ENCODE measurements around the gene STYXL1.

DNA sequence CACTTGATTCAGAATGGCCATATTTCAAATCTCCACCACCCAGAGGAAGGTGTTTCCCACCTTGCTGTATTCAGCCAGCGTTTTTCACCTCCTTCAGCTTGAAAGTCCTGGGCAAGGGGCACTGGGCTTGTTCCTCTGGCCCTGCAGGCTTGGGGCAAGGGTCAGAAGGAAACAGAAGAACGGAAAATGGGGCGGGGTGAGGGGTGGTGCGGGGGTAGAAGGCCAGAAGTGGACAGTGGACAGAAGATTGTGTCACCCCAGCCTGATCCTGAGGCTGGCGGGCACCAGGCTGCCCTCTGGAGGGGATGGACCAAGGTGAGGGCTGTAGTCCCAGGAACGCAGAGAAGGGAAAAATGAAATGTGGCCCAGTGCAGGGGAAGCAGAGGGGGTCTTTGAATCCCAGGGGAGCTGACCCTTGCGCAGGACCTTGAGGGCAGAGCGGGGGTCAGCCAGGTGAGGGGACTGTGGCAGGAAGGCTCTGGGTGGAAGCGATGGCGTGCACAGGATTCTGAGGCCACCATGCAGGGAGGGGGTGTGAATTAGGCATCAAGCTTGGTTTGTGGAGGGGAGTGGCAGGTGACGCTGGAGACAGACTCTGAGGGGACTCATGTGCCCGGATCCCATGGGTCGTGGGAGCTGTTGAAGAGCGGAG lies 76.4 kb downstream of the STYXL1 start:
- TF ChIP-seq, protein P1, sequence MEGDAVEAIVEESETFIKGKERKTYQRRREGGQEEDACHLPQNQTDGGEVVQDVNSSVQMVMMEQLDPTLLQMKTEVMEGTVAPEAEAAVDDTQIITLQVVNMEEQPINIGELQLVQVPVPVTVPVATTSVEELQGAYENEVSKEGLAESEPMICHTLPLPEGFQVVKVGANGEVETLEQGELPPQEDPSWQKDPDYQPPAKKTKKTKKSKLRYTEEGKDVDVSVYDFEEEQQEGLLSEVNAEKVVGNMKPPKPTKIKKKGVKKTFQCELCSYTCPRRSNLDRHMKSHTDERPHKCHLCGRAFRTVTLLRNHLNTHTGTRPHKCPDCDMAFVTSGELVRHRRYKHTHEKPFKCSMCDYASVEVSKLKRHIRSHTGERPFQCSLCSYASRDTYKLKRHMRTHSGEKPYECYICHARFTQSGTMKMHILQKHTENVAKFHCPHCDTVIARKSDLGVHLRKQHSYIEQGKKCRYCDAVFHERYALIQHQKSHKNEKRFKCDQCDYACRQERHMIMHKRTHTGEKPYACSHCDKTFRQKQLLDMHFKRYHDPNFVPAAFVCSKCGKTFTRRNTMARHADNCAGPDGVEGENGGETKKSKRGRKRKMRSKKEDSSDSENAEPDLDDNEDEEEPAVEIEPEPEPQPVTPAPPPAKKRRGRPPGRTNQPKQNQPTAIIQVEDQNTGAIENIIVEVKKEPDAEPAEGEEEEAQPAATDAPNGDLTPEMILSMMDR (IDR thresholded peaks at IDR 0.05) = no peak
- TF ChIP-seq POLR2A (IDR thresholded peaks at IDR 0.05) = no peak
